ENCODE measurements around the gene RSPRY1. TPM values are rescaled to one million over a fixed set of nuclear protein-coding genes. Genes with fewer than 3 reads are reported as not detected.
A peak's percentile ranks its signal among the peaks of the same experiment; 100 is the strongest.

Gene RSPRY1
- total and polyA plus RNA-seq, 2 of the 4 experiments (the other 2 are of a cell fraction), result 25.2 to 62.2 TPM

DNA sequence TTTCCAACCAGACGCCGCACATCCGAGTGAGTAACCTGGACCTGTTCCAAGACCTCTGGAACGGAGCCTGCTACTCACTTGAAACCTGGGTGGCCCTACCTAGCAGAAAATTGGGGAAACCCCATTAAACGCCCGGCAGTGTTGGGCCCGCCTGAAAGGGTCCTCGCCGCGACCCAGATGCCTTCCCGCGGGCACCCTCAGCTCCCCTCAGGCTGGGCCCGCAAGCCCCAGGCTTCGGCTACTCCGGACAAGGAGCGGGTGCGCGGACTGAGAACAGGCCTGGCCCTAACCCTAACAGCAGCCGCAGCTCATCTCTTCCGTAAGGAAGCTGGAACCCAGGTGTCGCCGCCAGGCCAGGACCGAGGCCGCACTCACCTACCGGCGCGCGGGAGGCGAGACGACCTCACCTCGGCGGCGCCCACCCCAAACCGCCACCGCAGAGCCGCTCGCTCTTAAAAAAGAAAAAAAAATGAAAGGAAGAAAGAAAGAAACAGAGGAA lies 634 bp upstream of the RSPRY1 start:
- TF ChIP-seq MAZ (IDR thresholded peaks at IDR 0.05; ENCODE audit: borderline replicate concordance, low read depth, low read length) (no peak), NFE2L2 (IDR thresholded peaks at IDR 0.05; ENCODE audit: low read depth, low read length) (no peak), MAFK (IDR thresholded peaks at IDR 0.05; ENCODE audit: low read depth, low read length) (no peak), RCOR1 (IDR thresholded peaks at IDR 0.05; ENCODE audit: insufficient replicate concordance, low read length) (no peak), CHD1 (IDR thresholded peaks at IDR 0.05; ENCODE audit: low read depth, low read length) (no peak), SMC3 (IDR thresholded peaks at IDR 0.05; ENCODE audit: low read depth, low read length) (no peak), MXI1 (IDR thresholded peaks at IDR 0.05; ENCODE audit: borderline replicate concordance, low read depth, low read length) (0 out of 2 replicates have a peak, but pooled peaks have one; percentile 25)
- TF ChIP-seq, protein P1, sequence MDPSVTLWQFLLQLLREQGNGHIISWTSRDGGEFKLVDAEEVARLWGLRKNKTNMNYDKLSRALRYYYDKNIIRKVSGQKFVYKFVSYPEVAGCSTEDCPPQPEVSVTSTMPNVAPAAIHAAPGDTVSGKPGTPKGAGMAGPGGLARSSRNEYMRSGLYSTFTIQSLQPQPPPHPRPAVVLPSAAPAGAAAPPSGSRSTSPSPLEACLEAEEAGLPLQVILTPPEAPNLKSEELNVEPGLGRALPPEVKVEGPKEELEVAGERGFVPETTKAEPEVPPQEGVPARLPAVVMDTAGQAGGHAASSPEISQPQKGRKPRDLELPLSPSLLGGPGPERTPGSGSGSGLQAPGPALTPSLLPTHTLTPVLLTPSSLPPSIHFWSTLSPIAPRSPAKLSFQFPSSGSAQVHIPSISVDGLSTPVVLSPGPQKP (IDR thresholded peaks at IDR 0.05; ENCODE audit: borderline replicate concordance, low read depth, low read length), result no peak
- Histone ChIP-seq H2BK15ac (ENCODE audit: low read depth, low read length) (no peak overlapping the region; the same call in 2 of the 3 replicates), H4K91ac (ENCODE audit: insufficient read depth, low read depth, low read length) (peak overlapping the region; percentile 72), H3K9ac (ENCODE audit: low read depth, low read length) (peak overlapping the region; percentile 89), H4K5ac (ENCODE audit: low read depth, low read length) (peak overlapping the region; percentile 70), H2BK120ac (ENCODE audit: low read depth, low read length) (no peak overlapping the region; the same call in 1 of the 2 replicates), H2BK20ac (ENCODE audit: low read depth, low read length) (no peak overlapping the region), H3K4me3 (ENCODE audit: insufficient read depth, low read depth, low read length) (peak overlapping the region; percentile 90), H4K20me1 (ENCODE audit: insufficient read depth, low read length) (peaks cover 12% of the 10 kb centered on the region; the same call in 1 of the 2 replicates), H2AK9ac (replicated peaks; ENCODE audit: low read depth, low read length, poor library complexity) (peak overlapping the region; percentile 95), H2BK5ac (ENCODE audit: low read depth, low read length, poor library complexity, severe bottlenecking) (peak overlapping the region; percentile 74), H3K4ac (ENCODE audit: low read depth, low read length) (peak overlapping the region; percentile 85), H3K4me2 (ENCODE audit: low read depth, low read length) (peak overlapping the region; percentile 95), H3K14ac (replicated peaks; ENCODE audit: low read depth, low read length) (peak overlapping the region; percentile 41; the same call in 1 of the 2 replicates), H4K8ac (ENCODE audit: low read depth in 2 of 2, low read length in 2 of 2) (peak overlapping the region; percentile 80 to 90), H2AFZ (replicated peaks; ENCODE audit: low read length, poor library complexity) (peak overlapping the region; percentile 93), H3K18ac (ENCODE audit: low read depth, low read length) (no peak overlapping the region; the same call in 1 of the 2 replicates), H3K56ac (ENCODE audit: extremely low read depth, insufficient read depth, low read length) (peak overlapping the region; percentile 45), H3K9me1 (ENCODE audit: insufficient read depth, low read length) (peaks cover 3% of the 10 kb centered on the region; the same call in 1 of the 2 replicates), H3K79me1 (ENCODE audit: low read depth in 1 of 2, low read length in 2 of 2) (peaks cover 21 to 73% of the 10 kb centered on the region in 2 experiments), H3K23ac (ENCODE audit: low read depth, low read length) (peak overlapping the region; percentile 63), H3K9me3 (ENCODE audit: control insufficient read depth, insufficient read depth, low read length) (no peaks in the 10 kb centered on the region), H3K4me1 (ENCODE audit: control insufficient read depth, insufficient read depth, low read length) (peaks cover 7% of the 10 kb centered on the region; the same call in 1 of the 2 replicates), H3K27ac (ENCODE audit: insufficient read depth, low read length) (peak overlapping the region; percentile 88), H3K27me3 (ENCODE audit: control insufficient read depth, insufficient read depth, low read length) (no peaks in the 10 kb centered on the region), H3K36me3 (ENCODE audit: control insufficient read depth, insufficient read depth, low read length) (no peaks in the 10 kb centered on the region; the same call in 1 of the 2 replicates), H2AK5ac (ENCODE audit: low read depth, low read length) (peak overlapping the region; percentile 59)
- WGBS, 2 experiments (ENCODE audit: extremely low coverage in 2 of 2, insufficient read length in 1 of 2), result 0% methylated on average over 4 of the region's 37 CpGs; no CpG with 5 or more reads in 1 of the 2 experiments
- dilution Hi-C loops (cut with HindIII; ENCODE audit: low sequenced_read_pairs, unreplicated experiment), result no loop called here
- POLR2A ChIA-PET (ENCODE audit: unreplicated experiment), result no interaction called here
- in situ Hi-C loops (cut with MboI; ENCODE audit: low sequenced_read_pairs), result no loop called here
- TSS peak; percentile 52 for BruUV-seq (replicated peaks)
- intact Hi-C loops (cut with micrococcal nuclease), result no loop called here
- peak; percentile 12 for ATAC-seq (ENCODE audit: low read depth)
- CTCF ChIA-PET, result interaction anchor here (0.6 to 0.9 kb wide), 5 partner anchors 12 to 224 kb away, joined by 3 to 6 read pairs (median 4); no protein-coding TSS in a partner anchor
- DNase-seq, result peak; percentile 70
